ENCODE data around the gene MEIS1.
"Not testable (repeated sequence)": the region's sequence is repeated elsewhere in the genome, so short reads cannot be mapped to it uniquely, and the experiment has no call there.

Gene MEIS1

DNA sequence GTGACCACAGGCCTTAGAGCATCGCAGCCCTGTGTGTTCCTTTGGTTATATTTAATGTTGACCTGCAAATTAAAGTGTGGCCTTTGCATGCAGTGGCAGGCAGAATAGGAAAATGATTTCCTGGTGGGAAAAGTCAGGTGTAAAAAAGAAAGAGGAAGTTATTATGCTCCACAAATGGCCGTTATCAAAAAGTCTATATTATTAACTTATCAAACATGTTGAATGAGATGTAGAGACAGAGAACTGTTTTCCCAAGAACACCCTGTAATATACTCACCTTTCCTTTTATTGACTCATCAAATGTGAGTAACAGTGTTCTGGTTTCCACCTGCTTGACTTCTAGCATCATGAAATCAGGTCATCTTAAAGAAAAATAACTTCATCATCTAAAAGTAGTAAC, 35.3 kb downstream of the MEIS1 start:
- no peak for DNase-seq

DNA sequence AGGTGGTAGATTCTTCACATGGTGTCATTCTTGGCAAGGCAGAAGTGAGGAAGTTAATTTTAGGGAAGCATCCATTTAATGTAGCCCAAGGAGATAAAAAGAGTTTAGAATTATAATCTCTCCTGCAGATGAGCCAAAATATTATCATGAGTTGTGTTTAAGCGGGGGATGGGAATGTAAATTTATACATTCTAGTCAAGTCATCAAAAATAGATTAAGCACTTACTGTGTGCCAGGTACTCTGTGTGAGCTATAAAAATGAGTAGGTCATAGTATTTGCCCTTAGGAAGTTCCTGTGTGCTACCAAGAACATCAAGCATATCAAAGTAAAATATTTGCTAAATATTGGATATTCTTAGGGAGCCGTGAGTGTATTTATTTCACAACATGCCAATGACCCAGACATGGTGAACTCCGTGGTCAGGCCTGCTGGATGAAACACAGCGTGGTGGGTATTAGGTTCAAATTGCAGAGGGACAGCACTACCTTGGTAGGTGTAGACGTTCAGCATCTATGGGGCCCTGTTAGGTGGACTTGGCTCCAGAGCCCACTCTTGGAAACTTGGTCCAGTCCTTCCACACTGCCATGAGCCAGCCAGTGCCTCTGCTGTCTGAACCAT, 37.4 kb downstream of the MEIS1 start:
- no peak for DNase-seq

DNA sequence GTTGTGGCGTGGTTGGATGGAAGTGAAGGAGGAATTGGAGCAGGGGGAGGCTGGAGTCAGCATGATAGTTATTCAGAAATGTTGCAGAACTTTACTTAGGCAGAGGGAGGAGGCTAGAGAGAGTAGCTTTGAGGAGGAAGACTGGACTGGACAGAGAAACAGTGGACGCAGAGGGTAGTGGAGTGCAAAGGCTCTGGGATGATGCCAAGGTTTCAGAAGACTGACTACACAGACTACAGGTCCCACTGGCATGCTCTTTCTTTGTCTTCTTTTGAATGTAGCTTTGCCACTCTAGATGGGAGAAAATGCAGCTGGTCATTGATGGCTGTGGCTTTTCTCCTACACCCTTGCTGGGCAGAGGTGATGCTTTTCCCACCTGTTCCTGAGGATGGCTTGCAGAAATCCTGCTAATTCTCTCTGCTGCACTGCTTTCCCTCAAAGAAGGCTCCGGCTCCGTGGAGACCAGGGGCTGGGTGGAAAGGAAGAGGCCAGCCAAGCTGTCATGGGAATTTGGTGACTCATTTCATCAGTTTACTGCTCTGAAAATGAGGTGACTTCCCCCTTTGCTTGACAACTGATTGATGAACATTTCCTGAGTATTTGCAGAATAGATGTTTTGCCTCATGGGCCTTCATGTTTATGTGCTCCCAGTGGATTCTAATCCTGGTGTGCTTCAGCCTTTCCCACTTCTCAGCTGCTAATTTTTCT, 42.4 kb downstream of the MEIS1 start:
- no peak for DNase-seq

DNA sequence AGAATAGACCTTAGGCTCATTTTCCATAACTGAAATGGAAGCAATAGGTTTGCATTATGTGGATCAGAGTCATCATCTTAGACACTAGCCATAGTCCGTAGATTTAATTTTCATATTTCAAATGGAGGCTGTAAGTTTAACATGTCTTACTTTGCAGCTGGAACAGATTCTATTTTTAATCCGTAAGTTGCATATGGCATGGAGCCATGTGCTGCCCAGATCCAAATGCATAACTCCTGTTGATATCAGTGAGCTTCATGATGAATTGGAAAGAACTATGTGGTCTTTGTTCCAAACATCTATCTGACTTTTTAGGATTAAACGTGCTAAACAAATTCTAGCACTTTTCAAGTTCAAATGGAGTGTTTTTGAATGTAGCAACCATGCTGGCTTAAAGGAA, 43.4 kb downstream of the MEIS1 start:
- DNase-seq = no peak

DNA sequence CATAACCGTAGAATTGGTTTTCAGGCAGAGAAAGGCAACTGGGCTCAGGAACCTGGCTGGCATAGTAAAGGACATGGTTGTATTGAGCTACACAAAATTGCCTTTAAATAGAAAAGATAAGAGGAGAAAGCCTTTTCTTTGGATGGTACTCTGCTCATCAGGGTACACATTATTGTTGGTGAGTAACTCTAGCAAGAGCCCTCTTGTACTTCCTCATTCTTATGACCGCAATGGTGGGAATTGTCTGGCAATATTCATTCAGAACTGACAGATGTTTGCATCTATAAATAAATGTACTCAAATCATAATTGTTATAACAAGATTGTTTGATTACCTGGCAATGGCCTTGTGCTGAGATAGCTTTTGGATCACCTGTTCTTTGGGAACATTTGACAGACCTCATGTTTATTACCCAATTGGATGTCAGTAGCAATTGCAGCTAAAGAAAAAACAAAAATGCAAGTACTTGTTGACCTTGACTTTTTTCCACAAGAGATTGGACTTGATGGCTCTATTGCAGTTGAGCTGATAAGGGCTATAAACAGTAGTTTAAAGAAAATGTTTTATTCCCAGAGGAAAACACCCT, 43.9 kb downstream of the MEIS1 start:
- DNase-seq = peak; percentile 57

DNA sequence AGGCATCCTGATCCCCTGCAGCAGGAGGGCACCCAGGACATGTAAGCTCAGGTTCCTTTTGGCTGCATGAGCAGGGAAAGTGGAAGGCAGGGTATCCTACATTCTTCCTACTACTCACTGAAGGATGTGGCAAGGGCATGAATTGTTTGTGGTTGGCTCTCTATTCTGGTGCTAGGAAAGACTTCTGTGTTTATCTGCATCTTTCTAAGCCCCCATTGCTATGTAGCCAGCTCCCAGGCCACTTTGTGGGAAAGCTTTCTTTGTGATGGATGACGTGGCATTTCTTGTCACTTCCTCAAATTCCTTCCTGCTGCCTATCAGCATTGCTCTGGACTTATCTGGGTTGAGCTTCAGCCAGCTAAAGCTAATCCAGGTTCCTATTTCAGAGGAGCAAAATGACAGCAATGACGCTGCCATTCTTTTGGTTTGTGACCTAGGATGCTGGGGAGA, 46.2 kb downstream of the MEIS1 start:
- DNase-seq = peak; percentile 78

DNA sequence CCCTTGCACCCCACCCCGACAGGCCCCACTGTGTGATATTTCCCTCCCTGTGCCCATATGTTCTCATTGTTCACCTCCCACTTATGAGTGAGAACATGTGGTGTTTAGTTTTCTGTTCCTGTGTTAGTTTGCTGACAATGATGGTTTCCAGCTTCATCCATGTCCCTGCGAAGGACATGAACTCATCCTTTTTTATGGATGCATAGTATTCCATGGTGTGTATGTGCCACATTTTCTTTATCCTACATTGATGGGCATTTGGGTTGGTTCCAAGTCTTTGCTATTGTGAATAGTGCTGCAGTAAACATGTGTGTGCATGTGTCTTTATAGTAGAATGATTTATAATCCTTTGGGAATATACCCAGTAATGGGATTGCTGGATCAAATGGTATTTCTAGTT, 50.3 kb downstream of the MEIS1 start:
- DNase-seq = not testable (repeated sequence)

DNA sequence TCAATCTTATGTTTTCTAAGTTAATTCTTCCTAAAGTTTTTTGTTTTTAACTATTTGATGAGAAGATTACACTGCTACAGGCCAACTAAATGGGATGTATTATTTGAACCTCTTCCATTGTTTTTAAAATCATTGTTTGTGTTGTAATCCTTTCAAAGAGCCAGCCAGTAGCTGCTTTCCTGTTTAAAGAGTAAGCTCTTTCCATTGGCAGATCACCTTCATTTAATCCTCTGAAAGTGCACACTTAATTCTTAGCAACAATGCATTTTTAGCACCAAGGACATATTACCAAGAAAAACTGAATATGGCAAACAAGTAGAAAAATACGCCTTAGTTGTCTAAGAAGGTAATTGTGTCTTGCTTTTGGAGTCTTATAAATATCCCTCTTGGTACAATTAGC, 54.0 kb downstream of the MEIS1 start:
- DNase-seq = no peak

DNA sequence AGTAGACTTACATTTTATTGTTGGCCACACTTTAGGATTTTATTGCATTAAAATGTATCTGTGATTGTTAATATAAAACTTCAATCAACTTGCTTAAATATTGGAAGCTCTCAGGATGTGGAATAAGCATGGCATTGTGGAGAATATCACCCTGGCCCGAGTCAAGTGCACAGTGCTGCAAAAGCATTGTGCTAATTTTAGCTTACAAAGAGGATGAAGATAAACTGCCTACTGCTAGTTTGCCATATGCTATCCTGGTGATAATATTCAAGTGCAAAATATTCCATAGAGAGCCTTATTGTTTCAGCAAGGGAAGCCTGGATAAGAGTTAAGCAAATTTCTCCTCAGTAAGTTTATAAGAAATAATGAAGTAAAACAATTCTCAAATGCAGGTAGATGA, 54.5 kb downstream of the MEIS1 start:
- DNase-seq = no peak

DNA sequence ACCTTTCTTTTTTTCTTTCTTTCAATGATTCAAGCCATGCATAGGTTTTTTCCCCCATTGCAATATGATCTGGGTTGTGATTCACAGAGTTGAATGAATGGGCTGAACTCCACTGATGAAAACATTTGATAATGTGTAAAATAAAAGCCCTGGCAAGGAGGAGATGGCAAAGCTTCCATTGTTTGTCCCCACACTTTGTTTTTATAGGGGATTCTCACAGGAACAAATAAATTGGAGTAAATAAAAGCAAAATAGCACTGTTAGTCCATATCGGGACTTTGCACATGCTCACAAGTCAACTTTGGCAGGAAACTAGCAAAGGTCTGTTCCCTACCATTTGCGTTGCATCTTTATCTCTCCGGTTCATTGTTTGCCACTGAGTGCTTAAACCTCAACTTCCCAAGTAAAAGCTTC, 55.7 kb downstream of the MEIS1 start:
- peak; percentile 67 for DNase-seq

DNA sequence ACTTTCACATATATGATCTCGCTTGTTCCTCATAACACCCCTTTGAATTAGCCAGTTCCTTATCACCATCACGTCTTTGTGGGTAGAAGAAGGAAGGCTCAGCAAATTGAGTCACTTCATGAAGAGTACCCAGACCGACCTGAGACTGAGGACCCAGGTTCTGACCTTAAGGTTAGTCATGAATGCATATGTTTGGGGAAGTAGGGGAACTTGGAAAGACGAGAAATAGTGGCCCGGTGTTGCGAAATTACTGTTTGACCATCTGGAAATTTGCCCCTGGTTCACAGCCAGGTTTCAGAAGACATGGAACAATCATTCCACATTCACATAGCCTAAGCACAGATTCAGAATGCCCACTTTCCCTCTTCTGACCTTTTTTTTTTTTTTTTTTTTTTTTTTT, 59.8 kb downstream of the MEIS1 start:
- peak; percentile 40 for DNase-seq

DNA sequence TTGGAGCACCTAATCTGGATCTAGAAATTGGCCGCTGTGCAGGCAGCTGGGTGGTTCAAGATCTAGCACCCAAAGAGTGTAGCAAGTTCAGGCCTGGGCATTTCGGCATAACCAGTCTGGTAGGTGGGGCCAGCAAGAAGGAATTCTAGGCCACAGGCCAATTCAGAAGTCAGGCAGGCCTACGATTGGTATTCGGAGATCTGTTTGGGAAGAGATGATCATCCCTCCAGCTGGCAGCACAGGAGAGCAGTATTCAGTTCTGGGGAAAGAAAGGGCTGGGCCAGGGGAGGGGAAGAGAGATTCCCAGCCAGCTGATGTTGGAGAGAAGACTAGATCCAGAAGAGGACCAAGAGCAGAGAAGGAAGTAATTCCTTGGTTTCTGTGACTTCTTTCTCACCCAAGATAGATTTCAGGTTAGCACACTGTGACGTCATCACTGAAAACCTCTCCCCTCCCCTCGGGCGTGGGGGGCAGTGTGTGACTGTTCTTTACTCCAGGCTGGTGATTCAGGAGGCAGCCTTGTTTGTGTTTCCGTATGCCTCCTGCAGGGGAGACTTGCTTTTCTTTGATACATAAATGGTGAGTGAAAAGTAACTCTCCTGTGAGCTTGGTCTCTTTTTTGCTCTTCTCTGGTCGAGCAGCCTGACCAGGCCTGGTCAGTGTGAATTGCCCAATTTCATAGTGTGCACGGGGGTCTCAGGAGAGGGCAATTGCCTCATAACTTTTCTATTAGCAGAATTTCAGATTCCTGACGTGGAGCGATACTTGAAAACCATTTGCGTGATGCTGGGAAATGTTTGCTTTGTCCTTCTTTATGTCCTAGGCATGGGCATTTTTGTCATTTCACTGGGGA, 61.1 kb downstream of the MEIS1 start:
- peak; percentile 32 for DNase-seq

DNA sequence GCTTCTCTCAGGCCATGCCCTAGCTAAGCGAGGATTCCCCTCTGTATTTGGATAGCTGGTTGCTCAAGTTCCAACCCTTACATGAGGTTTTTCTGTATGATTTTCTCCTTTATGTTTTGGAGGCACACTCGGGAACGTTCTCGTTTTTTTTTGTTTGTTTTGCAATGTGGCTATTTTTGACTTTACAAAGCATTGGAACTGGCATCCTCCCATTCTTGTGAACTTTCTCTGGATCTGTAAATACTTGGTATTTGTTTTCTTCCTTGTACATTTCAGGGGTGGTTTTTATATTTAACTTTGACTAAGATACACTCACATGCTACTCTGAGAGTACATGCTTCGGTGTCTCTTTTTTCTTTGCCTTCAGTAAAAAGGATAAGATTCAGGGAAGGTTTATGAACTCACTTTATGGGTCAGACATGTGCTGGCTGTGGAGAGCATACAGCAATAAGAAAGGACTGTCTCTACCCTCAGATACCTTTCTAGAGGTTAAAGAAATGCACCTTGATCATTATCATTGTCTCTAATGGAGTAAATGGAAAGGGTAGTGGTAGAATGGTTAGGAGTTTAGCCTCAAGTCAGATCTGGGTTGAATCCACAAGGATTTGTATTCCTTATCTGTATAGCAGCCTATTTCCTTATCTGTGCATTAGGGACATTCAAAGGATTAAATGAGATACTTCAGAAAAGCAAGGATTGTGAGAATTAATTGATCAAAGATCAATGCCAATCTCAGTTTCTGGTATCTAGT, 61.9 kb downstream of the MEIS1 start:
- DNase-seq = no peak

DNA sequence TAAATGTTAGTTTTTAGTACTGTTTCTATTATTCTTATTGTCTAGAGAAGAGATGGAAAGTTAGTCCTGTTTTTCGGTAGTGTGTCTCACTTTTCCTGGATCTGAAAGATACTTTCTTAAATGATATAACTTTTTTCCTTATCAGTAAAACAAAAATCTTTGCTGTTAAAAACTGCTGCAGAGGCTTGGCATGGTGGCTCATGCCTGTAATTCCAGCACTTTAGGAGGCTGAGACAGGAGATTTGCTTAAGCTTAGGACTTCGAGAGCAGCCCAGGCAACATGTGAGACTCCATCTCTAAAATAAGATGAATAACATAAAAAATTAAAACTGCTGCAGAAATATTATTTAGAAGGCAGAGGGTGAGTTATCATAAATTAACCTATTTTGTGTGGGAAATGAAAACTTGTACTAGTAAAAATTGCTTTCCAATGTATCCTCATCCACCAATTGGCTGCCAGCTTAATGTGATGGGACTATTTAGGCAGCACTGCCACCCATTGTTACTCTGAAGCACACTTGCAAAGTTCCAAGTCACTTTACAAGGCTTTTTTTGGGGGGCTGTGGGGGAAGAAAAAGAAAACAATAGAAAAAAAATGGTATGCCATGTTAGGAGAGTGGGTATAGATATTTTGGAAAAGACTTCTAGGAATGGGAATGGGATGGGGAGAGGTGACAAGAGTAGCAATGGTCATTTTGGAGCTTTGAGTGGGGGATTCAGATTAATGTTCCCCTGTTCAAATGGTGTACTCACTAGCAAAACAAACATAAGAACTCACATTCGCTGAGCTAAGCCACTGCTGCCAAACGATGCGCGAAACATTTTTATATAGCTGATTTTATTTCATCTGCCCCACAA, 62.7 kb downstream of the MEIS1 start:
- no peak for DNase-seq

DNA sequence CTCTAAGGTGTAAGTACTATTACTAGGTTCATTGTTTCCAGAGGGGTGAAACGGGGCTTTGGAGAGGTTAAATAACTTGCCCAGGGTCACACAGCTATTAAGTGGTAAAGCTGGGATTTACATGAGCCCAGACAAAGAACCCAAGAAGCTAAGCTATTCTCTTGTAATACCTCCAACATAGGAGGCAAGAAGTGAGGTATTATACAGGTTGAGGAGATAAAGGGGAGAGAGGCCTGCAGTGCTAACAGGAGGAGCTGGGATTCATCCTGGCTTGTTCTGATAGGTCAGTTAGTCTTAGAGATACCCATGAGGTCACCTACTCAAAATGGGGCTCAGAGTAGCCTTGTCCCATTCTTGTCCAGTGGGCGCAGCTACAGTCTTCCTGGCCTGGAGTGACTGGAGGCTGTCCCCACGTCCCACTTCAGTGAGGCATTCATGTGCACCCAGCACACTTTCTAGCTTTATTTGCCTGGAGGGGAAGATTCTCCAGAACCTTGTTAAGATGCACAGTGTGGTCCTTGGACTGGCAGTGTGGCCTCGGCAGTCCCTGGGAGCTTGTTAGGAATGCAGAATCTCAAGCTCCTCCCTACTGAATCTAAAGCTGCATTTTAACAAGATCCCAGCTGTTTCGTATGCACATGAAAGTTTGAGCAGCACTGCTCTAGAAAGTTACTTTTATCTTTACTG, 63.5 kb downstream of the MEIS1 start:
- no peak for DNase-seq

DNA sequence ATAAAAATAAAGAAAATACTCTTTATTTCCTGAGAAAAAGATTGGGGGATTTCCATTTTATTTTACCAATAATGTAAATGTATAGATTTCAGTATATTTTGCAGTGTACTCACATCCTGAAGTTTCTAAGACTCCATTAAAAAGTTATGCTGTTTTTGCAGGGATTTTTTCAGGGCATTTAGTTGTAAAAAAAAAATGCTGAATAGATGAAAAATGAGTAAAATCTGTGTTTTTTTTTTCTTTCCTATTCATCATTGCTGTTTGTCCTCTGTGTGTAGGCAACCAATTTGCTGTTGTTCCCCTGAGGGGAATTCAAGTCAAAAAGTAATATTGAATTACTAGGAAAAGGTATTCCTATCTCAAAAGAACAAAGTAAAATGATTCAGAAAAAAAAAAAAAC, 66.3 kb downstream of the MEIS1 start:
- DNase-seq = no peak

DNA sequence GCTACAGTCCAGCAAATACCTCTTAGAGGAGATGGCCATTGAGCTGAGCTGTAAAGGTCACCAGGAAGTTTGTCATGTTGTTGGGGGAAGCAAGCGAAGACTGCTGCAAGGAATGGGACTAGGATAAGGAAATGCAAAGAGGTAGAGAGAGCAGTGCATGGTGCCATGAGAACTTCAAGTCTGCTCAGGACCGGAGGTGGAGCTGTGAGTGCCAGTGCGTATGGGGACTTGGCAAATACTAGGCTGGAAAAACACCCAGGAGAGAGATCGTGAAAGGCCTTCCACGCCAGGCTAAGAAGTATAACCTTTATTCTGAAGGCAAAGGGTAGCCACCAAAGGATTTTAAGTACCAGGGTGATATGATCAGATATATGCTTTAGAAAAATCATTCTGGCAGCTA, 71.3 kb downstream of the MEIS1 start:
- no peak for DNase-seq

DNA sequence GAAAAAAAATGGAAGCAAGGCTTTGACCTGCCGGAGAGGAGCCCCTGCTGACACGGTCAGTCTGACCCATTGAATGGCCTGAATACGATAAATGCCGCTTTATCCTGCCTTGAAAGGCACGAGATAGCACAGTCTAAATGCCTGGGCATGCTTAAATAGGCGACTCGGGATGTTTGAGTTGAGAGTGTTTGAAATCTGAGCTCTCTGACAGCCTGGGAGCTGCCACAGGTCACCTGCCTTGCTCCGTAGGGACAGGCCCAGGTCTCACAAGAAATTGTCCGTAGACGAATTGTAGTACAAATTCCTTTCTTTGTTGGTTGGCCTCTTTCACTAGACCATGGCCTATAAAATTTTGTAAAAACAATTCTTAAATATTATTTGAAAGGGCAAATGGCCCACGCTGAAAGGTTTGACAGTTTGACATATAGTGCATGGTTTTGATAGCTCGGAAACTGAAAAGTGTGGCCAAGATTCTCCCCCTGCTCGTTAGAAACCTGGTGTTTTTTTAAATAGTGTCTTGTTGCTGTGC, 72.8 kb downstream of the MEIS1 start:
- no peak for DNase-seq

DNA sequence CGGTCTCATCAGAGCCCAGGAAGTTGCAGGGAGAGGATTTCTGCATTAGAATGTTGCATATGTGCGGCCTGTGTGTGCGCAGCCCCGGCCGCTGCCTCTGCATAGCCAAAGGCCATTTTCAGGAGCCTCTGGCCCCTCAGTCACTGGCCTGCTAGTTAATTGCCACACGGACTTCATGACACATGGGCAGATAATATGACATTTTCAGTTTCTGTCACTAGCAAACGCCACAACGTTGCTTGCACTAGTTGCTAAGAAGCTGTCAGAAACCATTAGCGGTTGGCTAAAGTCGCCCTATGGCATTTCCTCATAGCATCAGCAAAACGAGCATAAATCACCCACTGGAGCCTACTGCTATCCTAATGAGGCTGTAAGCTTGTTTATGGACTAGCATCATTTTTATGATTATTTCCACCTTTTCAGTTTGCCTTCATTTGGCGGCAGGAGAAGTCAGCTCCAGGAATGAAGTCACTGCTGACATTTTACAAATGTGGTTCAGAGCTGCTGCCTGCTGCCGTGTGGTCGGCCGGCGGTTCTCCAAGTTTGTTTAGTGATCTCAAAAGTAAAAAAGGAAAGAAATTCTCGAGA, 73.7 kb downstream of the MEIS1 start:
- peak; percentile 24 for DNase-seq

DNA sequence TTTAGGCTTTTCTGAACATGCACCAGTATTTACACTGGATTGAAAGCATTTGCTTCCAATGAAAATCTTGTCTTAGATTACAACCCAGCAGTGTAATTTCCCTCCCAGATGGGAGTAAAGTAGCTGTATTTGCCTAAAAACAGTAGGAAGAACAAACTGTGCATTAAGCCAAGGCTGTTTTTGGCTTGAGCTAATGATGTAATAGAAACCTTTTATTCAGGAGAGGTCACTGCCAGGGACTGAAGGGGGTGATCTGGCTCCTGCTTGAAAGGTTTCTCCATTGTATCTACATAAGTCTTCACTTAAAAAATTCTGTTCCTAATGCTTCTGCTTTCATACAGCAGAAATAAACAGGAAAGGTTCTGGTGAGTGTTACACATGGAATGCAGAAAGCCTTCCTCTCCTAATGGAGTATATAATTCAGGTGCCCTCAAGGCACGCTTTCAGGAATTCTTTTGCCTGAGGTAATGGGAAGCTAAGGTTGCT, 74.4 kb downstream of the MEIS1 start:
- no peak for DNase-seq

Measured in hematopoietic multipotent progenitor cell treated with erythropoietin and hydrocortisone succinate and interleukin-3 and kit ligand, for 6 days (in vitro differentiated cells).